22Rv1 (cell line): ENCODE data around the gene ANKS1A.

Source experiments
- H3K27ac ChIP-seq: fragments of 450-650 bp; 2 replicates; pipeline ENCODE4 v1.5.1; 2017
- ZFX ChIP-seq: fragments of 450-650 bp; IDR thresholded peaks from 2 replicates; pipeline ENCODE4 v1.6.1; 2017; ENCODE audit warnings: antibody characterized with exemption, borderline replicate concordance
- TF ChIP-seq, protein P1 (sequence below): fragments of 450-650 bp; IDR thresholded peaks from 2 replicates; pipeline ENCODE4 v1.5.1; 2017; ENCODE audit warnings: mild to moderate bottlenecking

ANKS1A gene

DNA sequence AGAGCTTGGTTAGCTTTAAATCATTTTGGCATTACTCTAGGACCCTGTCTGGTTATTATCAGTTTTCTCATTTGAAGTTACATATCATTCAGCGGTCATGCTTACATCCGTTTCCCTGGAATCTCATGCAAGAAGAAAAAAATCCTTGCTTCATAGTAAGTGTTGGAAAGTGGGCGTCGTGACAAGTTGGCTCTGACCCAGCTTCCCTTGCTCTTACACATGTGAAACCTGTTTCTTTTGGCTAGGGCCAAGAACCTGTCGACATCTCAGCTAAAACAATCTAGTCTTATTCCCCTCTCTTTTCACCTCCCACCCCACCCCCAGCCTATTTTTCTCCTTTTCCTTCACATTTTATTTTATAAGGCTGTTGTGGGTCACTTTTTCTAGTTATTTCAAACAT is 45.5 kb downstream of the ANKS1A start:
- H3K27ac ChIP-seq = no peak overlapping the region

DNA sequence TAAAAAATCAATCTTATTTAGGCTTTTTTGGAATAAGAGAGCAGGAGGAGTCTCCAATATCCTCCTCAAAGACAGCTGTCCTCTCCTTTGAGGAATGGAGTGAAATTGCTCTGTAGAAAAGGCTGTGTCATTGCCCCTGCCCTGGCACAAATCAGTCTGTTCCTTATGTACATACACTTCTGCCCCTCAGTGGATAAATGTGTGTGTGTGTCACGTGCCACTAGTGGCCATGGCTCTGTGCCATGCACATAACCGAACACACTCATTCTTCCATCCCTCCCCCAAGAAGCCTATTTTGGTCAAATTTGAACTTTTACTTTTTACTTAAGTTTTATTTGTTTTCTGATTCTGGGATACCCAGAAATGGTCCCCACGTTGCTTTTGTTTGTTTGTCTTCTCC is 49.2 kb downstream of the ANKS1A start:
- TF ChIP-seq, protein P1, sequence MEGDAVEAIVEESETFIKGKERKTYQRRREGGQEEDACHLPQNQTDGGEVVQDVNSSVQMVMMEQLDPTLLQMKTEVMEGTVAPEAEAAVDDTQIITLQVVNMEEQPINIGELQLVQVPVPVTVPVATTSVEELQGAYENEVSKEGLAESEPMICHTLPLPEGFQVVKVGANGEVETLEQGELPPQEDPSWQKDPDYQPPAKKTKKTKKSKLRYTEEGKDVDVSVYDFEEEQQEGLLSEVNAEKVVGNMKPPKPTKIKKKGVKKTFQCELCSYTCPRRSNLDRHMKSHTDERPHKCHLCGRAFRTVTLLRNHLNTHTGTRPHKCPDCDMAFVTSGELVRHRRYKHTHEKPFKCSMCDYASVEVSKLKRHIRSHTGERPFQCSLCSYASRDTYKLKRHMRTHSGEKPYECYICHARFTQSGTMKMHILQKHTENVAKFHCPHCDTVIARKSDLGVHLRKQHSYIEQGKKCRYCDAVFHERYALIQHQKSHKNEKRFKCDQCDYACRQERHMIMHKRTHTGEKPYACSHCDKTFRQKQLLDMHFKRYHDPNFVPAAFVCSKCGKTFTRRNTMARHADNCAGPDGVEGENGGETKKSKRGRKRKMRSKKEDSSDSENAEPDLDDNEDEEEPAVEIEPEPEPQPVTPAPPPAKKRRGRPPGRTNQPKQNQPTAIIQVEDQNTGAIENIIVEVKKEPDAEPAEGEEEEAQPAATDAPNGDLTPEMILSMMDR = no peak
- no peak for TF ChIP-seq ZFX
- no peak overlapping the region for H3K27ac ChIP-seq

More for the DNA sequence above, 45.5 kb downstream of the ANKS1A start:
- no peak for TF ChIP-seq ZFX
- TF ChIP-seq, protein P1 = no peak

DNA sequence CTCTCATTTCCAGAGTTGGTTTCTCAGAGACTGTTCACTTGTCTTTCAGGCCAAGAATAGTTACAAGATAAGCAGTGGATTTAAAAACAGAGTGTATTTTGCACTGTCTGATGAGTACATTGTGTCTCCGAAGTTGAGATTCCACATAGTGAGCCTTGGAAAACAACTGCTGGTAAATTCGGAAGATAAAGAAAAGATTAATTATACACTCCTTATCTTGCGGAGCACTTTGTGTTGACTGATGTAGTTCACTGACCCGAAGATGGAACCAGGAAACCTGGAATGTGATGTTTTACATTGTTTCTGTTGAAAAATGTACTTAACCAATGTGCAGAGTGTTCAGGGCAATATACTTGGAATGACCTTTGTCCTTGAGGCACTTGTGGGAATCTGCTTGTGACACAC is 51.0 kb downstream of the ANKS1A start:
- no peak overlapping the region for H3K27ac ChIP-seq
- no peak for TF ChIP-seq ZFX
- TF ChIP-seq, protein P1 = no peak

DNA sequence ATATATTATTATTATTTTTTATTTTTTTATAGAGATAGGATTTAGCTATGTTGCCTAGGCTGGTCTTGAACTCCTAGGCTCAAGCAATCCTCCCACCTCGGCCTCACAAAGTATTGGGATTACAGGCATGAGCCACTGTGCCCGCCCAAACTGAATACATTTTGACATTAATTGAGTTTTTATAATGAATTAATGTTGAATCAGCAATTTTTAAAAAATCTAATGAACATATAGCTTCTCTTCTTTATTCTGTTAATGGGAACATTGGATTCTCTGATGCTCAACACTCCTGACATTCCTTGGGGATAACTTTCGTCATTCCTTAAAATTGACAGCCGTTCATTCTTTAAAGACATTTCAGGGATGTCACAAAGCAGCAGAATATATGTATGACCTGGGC is 52.4 kb downstream of the ANKS1A start:
- TF ChIP-seq, protein P1 = no peak
- no peak for TF ChIP-seq ZFX
- no peak overlapping the region for H3K27ac ChIP-seq

DNA sequence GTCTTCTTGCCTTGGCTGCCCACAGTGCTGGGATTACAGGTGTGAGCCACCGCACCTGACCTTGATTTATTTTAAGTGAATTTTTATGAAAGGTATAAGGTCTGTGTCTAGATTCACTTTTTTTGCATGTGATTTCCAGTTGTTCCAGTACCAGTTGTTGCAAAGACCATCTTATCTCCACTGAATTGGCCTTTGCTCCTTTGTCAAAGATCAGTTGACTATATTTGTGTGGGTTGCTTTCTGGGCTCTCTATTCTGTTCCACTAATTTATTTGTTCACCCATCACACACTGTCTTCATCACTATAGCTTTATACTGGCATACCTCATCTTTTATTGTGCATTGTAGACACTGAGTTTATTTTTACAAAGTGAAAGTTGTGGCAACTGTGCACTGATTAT is 56.3 kb downstream of the ANKS1A start:
- TF ChIP-seq ZFX = no peak
- TF ChIP-seq, protein P1 = no peak
- H3K27ac ChIP-seq = no peak overlapping the region

DNA sequence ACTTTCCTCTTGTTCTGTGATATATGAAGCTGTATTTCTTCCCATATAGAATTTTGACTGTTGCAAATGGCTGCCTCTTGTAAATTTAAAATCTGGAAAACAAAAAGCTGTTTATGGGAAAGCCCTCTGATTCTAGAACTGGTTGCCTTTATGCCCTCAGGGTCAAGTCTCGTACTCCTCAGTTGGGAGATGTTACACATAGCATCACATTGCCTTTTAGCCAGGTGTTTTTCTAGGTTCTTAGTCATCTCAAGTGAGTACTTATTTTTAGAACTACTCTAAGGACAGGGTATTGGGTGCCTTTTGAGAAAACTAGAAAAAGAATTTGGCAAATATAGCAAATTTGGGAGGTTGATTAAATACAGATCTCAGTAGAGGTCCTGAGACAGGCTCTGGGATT is 58.5 kb downstream of the ANKS1A start:
- H3K27ac ChIP-seq = no peak overlapping the region
- TF ChIP-seq, protein P1 = no peak
- no peak for TF ChIP-seq ZFX

DNA sequence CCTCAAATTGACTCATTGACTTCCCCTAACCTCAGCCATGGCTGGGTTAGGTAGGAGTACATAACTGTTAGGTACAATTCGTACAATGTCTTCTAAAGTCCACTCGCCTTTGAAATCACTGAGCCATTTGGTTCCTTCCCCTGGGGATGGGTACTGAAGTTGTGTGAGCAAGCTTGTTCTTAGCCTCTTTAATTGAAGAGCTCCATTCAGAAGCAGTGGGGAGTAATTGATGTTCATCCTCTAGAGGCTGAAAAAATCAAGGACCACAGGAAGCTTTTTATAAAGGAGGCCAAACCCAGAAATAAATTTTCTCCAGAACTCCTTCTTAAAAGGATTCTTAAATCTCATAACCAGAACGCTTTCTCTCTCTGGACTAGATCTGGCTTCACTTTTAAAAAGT is 60.6 kb downstream of the ANKS1A start:
- H3K27ac ChIP-seq = no peak overlapping the region
- TF ChIP-seq ZFX = no peak
- TF ChIP-seq, protein P1 = no peak
